Immature natural killer cell (primary cell): ENCODE measurements around the gene STK4. TPM values are rescaled to one million over a fixed set of nuclear protein-coding genes. Genes with fewer than 3 reads are reported as not detected.

Experiments used
- DNase-seq, 3 donors: peaks; one replicate each; pipeline ENCODE4 v3.0.0; 2022; ENCODE audit warnings: mixed read lengths in 1 of 3
- H3K27ac Mint-ChIP-seq, 6 donors: one replicate each; pipeline ENCODE4 v1.8.0; 2020; ENCODE audit warnings: mixed read lengths in 6 of 6, mild to moderate bottlenecking in 5 of 6, inconsistent platforms in 4 of 6, moderate library complexity in 3 of 6
- H3K27me3 Mint-ChIP-seq, 3 donors: one replicate each; pipeline ENCODE4 v1.8.0; 2020 to 2021; ENCODE audit warnings: low read depth in 3 of 3, mild to moderate bottlenecking in 3 of 3, mixed read lengths in 3 of 3, moderate library complexity in 3 of 3, inconsistent platforms in 1 of 3
- H3K36me3 Mint-ChIP-seq, 3 donors: one replicate each; pipeline ENCODE4 v1.8.0; 2020; ENCODE audit warnings: mixed read lengths in 3 of 3, inconsistent platforms in 2 of 3, mild to moderate bottlenecking in 2 of 3
- H3K4me1 Mint-ChIP-seq, 2 donors: one replicate each; pipeline ENCODE4 v1.8.0; 2020; ENCODE audit warnings: inconsistent platforms in 2 of 2, mild to moderate bottlenecking in 2 of 2, mixed read lengths in 2 of 2, moderate library complexity in 1 of 2
- H3K4me3 Mint-ChIP-seq, 5 donors: one replicate each; pipeline ENCODE4 v1.8.0; 2020; ENCODE audit warnings: mild to moderate bottlenecking in 5 of 5, mixed read lengths in 5 of 5, inconsistent platforms in 3 of 5, moderate library complexity in 3 of 5
- H3K9me3 Mint-ChIP-seq, 6 donors: one replicate each; pipeline ENCODE4 v1.8.0; 2020; ENCODE audit warnings: mild to moderate bottlenecking in 6 of 6, mixed read lengths in 6 of 6, inconsistent platforms in 4 of 6, moderate library complexity in 3 of 6
- polyA plus RNA-seq, 3 donors: library from polyadenylated mRNA; unstranded; fragments of 300-500 nt; fragmentation: Illumina TruSeq; gene quantifications; one replicate each; pipeline ENCODE4 v1.2.3, GENCODE V29; 2021

Gene STK4
- polyA plus RNA-seq, 3 donors from 2014 or later: 122 to 256 (median 133) TPM

GRCh38 chr20:45047581-45048119, 81.3 kb downstream of the STK4 start:
- peaks cover 65 to 86% of the 10 kb centered on the region in 2 donors for H3K4me1 Mint-ChIP-seq
- no peaks in the 10 kb centered on the region for H3K9me3 Mint-ChIP-seq
- peaks cover 10 to 16% (median 12%) of the 10 kb centered on the region in 3 donors for H3K36me3 Mint-ChIP-seq
- DNase-seq: no peak
- H3K27ac Mint-ChIP-seq: peak overlapping the region in 5 of 6 donors; percentile 1 to 70 (median 52)
- peaks cover 0 to 3% (median 0%) of the 10 kb centered on the region in 3 donors for H3K27me3 Mint-ChIP-seq
- H3K4me3 Mint-ChIP-seq: no peak overlapping the region

GRCh38 chr20:45049438-45049837, 83.1 kb downstream of the STK4 start:
- H3K9me3 Mint-ChIP-seq: no peaks in the 10 kb centered on the region
- peaks cover 0 to 3% (median 0%) of the 10 kb centered on the region in 3 donors for H3K27me3 Mint-ChIP-seq
- H3K4me3 Mint-ChIP-seq: peak overlapping the region; percentile 41 to 81 (median 73)
- peaks cover 0 to 4% (median 0%) of the 10 kb centered on the region in 3 donors for H3K36me3 Mint-ChIP-seq
- H3K27ac Mint-ChIP-seq: peak overlapping the region; percentile 70 to 89 (median 81)
- peaks cover 76 to 86% of the 10 kb centered on the region in 2 donors for H3K4me1 Mint-ChIP-seq
- no peak for DNase-seq

GRCh38 chr20:45049904-45050471, 83.7 kb downstream of the STK4 start:
- Mint-ChIP-seq H3K9me3 (no peaks in the 10 kb centered on the region), H3K27ac (peak overlapping the region; percentile 70 to 89 (median 81)), H3K4me1 (peaks cover 80 to 90% of the 10 kb centered on the region in 2 donors), H3K27me3 (peaks cover 0 to 3% (median 0%) of the 10 kb centered on the region in 3 donors), H3K4me3 (peak overlapping the region; percentile 41 to 81 (median 73)), H3K36me3 (peaks cover 0 to 8% (median 3%) of the 10 kb centered on the region in 3 donors)
- DNase-seq: no peak

- no peaks in the 10 kb centered on the region for H3K9me3 Mint-ChIP-seq
- H3K27me3 Mint-ChIP-seq: peaks cover 0 to 4% (median 0%) of the 10 kb centered on the region in 3 donors
- peaks cover 86 to 98% of the 10 kb centered on the region in 2 donors for H3K4me1 Mint-ChIP-seq
- H3K36me3 Mint-ChIP-seq: peaks cover 0 to 15% (median 9%) of the 10 kb centered on the region in 3 donors
- peak in 2 of 3 donors; percentile 19 to 20 for DNase-seq
- H3K27ac Mint-ChIP-seq: peak overlapping the region; percentile 58 to 85 (median 66)
- peak overlapping the region; percentile 22 to 57 (median 36) for H3K4me3 Mint-ChIP-seq
Measured at GRCh38 chr20:45051204-45052060, 85.1 kb downstream of the STK4 start.

- peak; percentile 29 to 58 (median 49) for DNase-seq
- peak overlapping the region; percentile 59 to 85 (median 72) for H3K27ac Mint-ChIP-seq
- peaks cover 0 to 18% (median 13%) of the 10 kb centered on the region in 3 donors for H3K36me3 Mint-ChIP-seq
- H3K9me3 Mint-ChIP-seq: no peaks in the 10 kb centered on the region
- H3K4me1 Mint-ChIP-seq: peaks cover 84 to 98% of the 10 kb centered on the region in 2 donors
- peaks cover 0 to 4% (median 0%) of the 10 kb centered on the region in 3 donors for H3K27me3 Mint-ChIP-seq
- H3K4me3 Mint-ChIP-seq: peak overlapping the region; percentile 42 to 61 (median 57)
Measured at GRCh38 chr20:45052698-45053429, 86.6 kb downstream of the STK4 start.

GRCh38 chr20:45053430-45054351, 87.4 kb downstream of the STK4 start:
- Mint-ChIP-seq H3K27ac (peak overlapping the region; percentile 59 to 85 (median 74)), H3K36me3 (peaks cover 0 to 18% (median 13%) of the 10 kb centered on the region in 3 donors), H3K4me3 (peak overlapping the region; percentile 42 to 61 (median 57)), H3K9me3 (no peaks in the 10 kb centered on the region), H3K4me1 (peaks cover 84 to 98% of the 10 kb centered on the region in 2 donors), H3K27me3 (peaks cover 0 to 1% (median 0%) of the 10 kb centered on the region in 3 donors)
- DNase-seq: no peak

GRCh38 chr20:45055056-45055455, 88.7 kb downstream of the STK4 start:
- Mint-ChIP-seq H3K27ac (peak overlapping the region in 5 of 6 donors; percentile 8 to 80 (median 49)), H3K27me3 (peaks cover 0 to 1% (median 0%) of the 10 kb centered on the region in 3 donors), H3K4me3 (peak overlapping the region in 2 of 5 donors; percentile 2 to 29), H3K4me1 (peaks cover 81 to 98% of the 10 kb centered on the region in 2 donors), H3K36me3 (peaks cover 0 to 21% (median 13%) of the 10 kb centered on the region in 3 donors), H3K9me3 (no peaks in the 10 kb centered on the region)
- DNase-seq: no peak

- H3K27me3 Mint-ChIP-seq: peaks cover 0 to 1% (median 0%) of the 10 kb centered on the region in 3 donors
- no peak overlapping the region for H3K4me3 Mint-ChIP-seq
- H3K9me3 Mint-ChIP-seq: no peaks in the 10 kb centered on the region
- no peak for DNase-seq
- H3K36me3 Mint-ChIP-seq: peaks cover 0 to 21% (median 16%) of the 10 kb centered on the region in 3 donors
- peaks cover 80 to 93% of the 10 kb centered on the region in 2 donors for H3K4me1 Mint-ChIP-seq
- peak overlapping the region in 3 of 6 donors; percentile 21 to 80 (median 75) for H3K27ac Mint-ChIP-seq
Measured at GRCh38 chr20:45056473-45057173, 90.3 kb downstream of the STK4 start.

- H3K4me1 Mint-ChIP-seq: peaks cover 69 to 86% of the 10 kb centered on the region in 2 donors
- peak overlapping the region in 5 of 6 donors; percentile 51 to 75 (median 59) for H3K27ac Mint-ChIP-seq
- no peak for DNase-seq
- H3K9me3 Mint-ChIP-seq: no peaks in the 10 kb centered on the region
- H3K4me3 Mint-ChIP-seq: peak overlapping the region in 1 of 5 donors; percentile 1
- peaks cover 2 to 22% (median 16%) of the 10 kb centered on the region in 3 donors for H3K36me3 Mint-ChIP-seq
- H3K27me3 Mint-ChIP-seq: peaks cover 0 to 1% (median 0%) of the 10 kb centered on the region in 3 donors
Measured at GRCh38 chr20:45058168-45058850, 92.0 kb downstream of the STK4 start.

- peak overlapping the region; percentile 15 to 77 (median 64) for H3K27ac Mint-ChIP-seq
- H3K9me3 Mint-ChIP-seq: no peaks in the 10 kb centered on the region
- peak overlapping the region in 1 of 5 donors; percentile 57 for H3K4me3 Mint-ChIP-seq
- DNase-seq: no peak
- H3K4me1 Mint-ChIP-seq: peaks cover 65 to 85% of the 10 kb centered on the region in 2 donors
- H3K27me3 Mint-ChIP-seq: peaks cover 0 to 1% (median 0%) of the 10 kb centered on the region in 3 donors
- H3K36me3 Mint-ChIP-seq: peaks cover 4 to 25% (median 16%) of the 10 kb centered on the region in 3 donors
Measured at GRCh38 chr20:45059022-45059728, 92.9 kb downstream of the STK4 start.

- peaks cover 4 to 19% (median 10%) of the 10 kb centered on the region in 3 donors for H3K36me3 Mint-ChIP-seq
- H3K4me1 Mint-ChIP-seq: peaks cover 66 to 85% of the 10 kb centered on the region in 2 donors
- no peak overlapping the region for H3K4me3 Mint-ChIP-seq
- no peaks in the 10 kb centered on the region for H3K9me3 Mint-ChIP-seq
- peaks cover 0 to 1% (median 0%) of the 10 kb centered on the region in 3 donors for H3K27me3 Mint-ChIP-seq
- peak overlapping the region in 4 of 6 donors; percentile 7 to 86 (median 54) for H3K27ac Mint-ChIP-seq
- no peak for DNase-seq
Measured at GRCh38 chr20:45060294-45060693, 94.0 kb downstream of the STK4 start.
